Keratinocyte (primary cell): Measurements from ENCODE around the gene SHD. TPM values are rescaled to one million over a fixed set of nuclear protein-coding genes. Genes with fewer than 3 reads are reported as not detected.

ENCODE experiments used
- DNase-seq: peaks from one replicate; pipeline ENCODE4 v3.0.0-alpha.2; 2011; ENCODE audit warnings: low read depth, missing footprints, low spot score
- FAIRE-seq: peaks from 2 replicates; lab custom pipeline; 2011; peaks lifted over from hg19 to GRCh38; lab: Jason Lieb, UNC
- H2AFZ ChIP-seq: 2 replicates; pipeline ENCODE4 v1.6.0; 2012; ENCODE audit warnings: low read length, control low read depth, inconsistent platforms; ENCODE audit not compliant: control insufficient read depth
- H3K27ac ChIP-seq: 2 replicates; pipeline ENCODE4 v1.5.1; 2011; ENCODE audit warnings: low read length; ENCODE audit not compliant: control insufficient read depth, insufficient read depth
- H3K27me3 ChIP-seq: 3 replicates; pipeline ENCODE4 v1.6.0; 2011; ENCODE audit warnings: low read length; ENCODE audit not compliant: control insufficient read depth, insufficient read depth; ENCODE audit errors: extremely low read depth
- H3K36me3 ChIP-seq, 2 experiments: 2 replicates in 1 of 2; 3 replicates in 1 of 2; pipeline ENCODE4 v1.5.1; 2011; ENCODE audit warnings: low read length in 2 of 2, mild to moderate bottlenecking in 1 of 2; ENCODE audit not compliant: control insufficient read depth in 2 of 2, insufficient read depth in 2 of 2; ENCODE audit errors: extremely low read depth in 1 of 2
- H3K4me1 ChIP-seq: 3 replicates; pipeline ENCODE4 v1.5.1; 2011; ENCODE audit warnings: low read length; ENCODE audit not compliant: control insufficient read depth, insufficient read depth; ENCODE audit errors: extremely low read depth
- H3K4me2 ChIP-seq: 3 replicates; pipeline ENCODE4 v1.6.0; 2011; ENCODE audit warnings: low read depth, low read length; ENCODE audit not compliant: control insufficient read depth, insufficient read depth; ENCODE audit errors: extremely low read depth
- H3K4me3 ChIP-seq, 3 experiments: fragments of 200-600 bp in 1 of 3; sonication (generic) in 1 of 3; 2 replicates in 2 of 3; 3 replicates in 1 of 3; pipeline ENCODE4 v1.5.1; 2011 to 2016; ENCODE audit warnings: low read length in 3 of 3, mild to moderate bottlenecking in 3 of 3, control low read depth in 2 of 3, inconsistent platforms in 1 of 3, low read depth in 1 of 3, mixed read lengths in 1 of 3, mixed run types in 1 of 3, moderate library complexity in 1 of 3; ENCODE audit not compliant: control insufficient read depth in 2 of 3, insufficient read depth in 2 of 3; ENCODE audit errors: extremely low read depth in 1 of 3
- H3K79me2 ChIP-seq: 2 replicates; pipeline ENCODE4 v1.6.0; 2012; ENCODE audit warnings: low read length; ENCODE audit not compliant: control insufficient read depth, insufficient read depth
- H3K9ac ChIP-seq: 3 replicates; pipeline ENCODE4 v1.6.0; 2011; ENCODE audit warnings: low read length; ENCODE audit not compliant: control insufficient read depth, insufficient read depth; ENCODE audit errors: extremely low read depth
- H3K9me1 ChIP-seq: 3 replicates; pipeline ENCODE4 v1.6.0; 2011; ENCODE audit warnings: low read length; ENCODE audit not compliant: control insufficient read depth, insufficient read depth; ENCODE audit errors: extremely low read depth
- H3K9me3 ChIP-seq: 2 replicates; pipeline ENCODE4 v1.5.1; 2012; ENCODE audit warnings: low read depth, low read length; ENCODE audit not compliant: control insufficient read depth
- H4K20me1 ChIP-seq: 3 replicates; pipeline ENCODE4 v1.6.0; 2011; ENCODE audit warnings: low read length; ENCODE audit not compliant: control insufficient read depth, insufficient read depth; ENCODE audit errors: extremely low read depth
- CTCF ChIP-seq, 3 experiments: IDR thresholded peaks in 1 of 3; conservative IDR thresholded peaks in 1 of 3; optimal IDR thresholded peaks in 1 of 3; 2 replicates in 2 of 3; 3 replicates in 1 of 3; pipeline versions ENCODE3 to v1.5.1; 2011; ENCODE audit warnings: low read length in 3 of 3, mild to moderate bottlenecking in 3 of 3, moderate library complexity in 2 of 3, control low read depth in 1 of 3, inconsistent platforms in 1 of 3; ENCODE audit not compliant: insufficient read depth in 2 of 3; ENCODE audit errors: extremely low read depth in 1 of 3
- EZH2 ChIP-seq: IDR thresholded peaks from one replicate; pipeline ENCODE4 v1.6.1; 2012; ENCODE audit warnings: inconsistent platforms, mild to moderate bottlenecking, low read length, moderate library complexity
- dilution Hi-C: fragments of 300-500 bp; cut with MboI; formaldehyde crosslinking; loops from one replicate; pipeline ENCODE4 v1.7.0; 2020; ENCODE audit warnings: low sequenced_read_pairs; ENCODE audit not compliant: extremely low pct_ligation_motif_present
- polyA plus RNA-seq, 5 experiments: library from polyadenylated mRNA; depleted of rRNA in 3 of 5; stranded (reverse) in 3 of 5; stranded (forward) in 1 of 5; unstranded in 1 of 5; fragments of >200 nt; gene quantifications; 1 replicate in 1 of 5; 2 replicates in 3 of 5; 3 replicates in 1 of 5; pipeline versions ENCODE4 v1.2.1 to v1.2.3, GENCODE V29; 2011 to 2012; ENCODE audit warnings: missing spikeins in 2 of 5, low read depth in 1 of 5, low replicate concordance in 1 of 5

The SHD gene
- polyA plus RNA-seq, 1 donor (not counting 4 experiments of a cell fraction or from before 2014, with no cell fraction given), result not detected

- FAIRE-seq, result no peak
- Histone ChIP-seq H3K4me1 (no peaks in the 10 kb centered on the region), H3K27ac (no peak overlapping the region), H3K36me3 (peaks cover 0 to 4% of the 10 kb centered on the region in 2 experiments), H3K4me3 (no peak overlapping the region), H3K27me3 (no peaks in the 10 kb centered on the region), H3K9ac (no peak overlapping the region), H3K79me2 (no peaks in the 10 kb centered on the region), H2AFZ (no peak overlapping the region), H3K4me2 (no peak overlapping the region), H3K9me1 (no peaks in the 10 kb centered on the region), H3K9me3 (no peaks in the 10 kb centered on the region), H4K20me1 (no peaks in the 10 kb centered on the region)
- dilution Hi-C loops, result no loop called here
- no peak for TF ChIP-seq EZH2
- TF ChIP-seq CTCF (optimal IDR thresholded peaks at IDR 0.05 in 1 of 3, IDR thresholded peaks at IDR 0.05 in 1 of 3, conservative IDR thresholded peaks at IDR 0.05 in 1 of 3; ENCODE audit: extremely low read depth in 1 of 3, insufficient read depth in 2 of 3, low read length in 3 of 3), result no peak
- no peak for DNase-seq
Observed at GRCh38 chr19:4326215-4326836, 47.3 kb downstream of the SHD start.

- Histone ChIP-seq H3K4me3 (no peak overlapping the region), H3K27me3 (no peaks in the 10 kb centered on the region), H2AFZ (no peak overlapping the region), H3K4me2 (no peak overlapping the region), H4K20me1 (no peaks in the 10 kb centered on the region), H3K9ac (no peak overlapping the region), H3K36me3 (peaks cover 0 to 5% of the 10 kb centered on the region in 2 experiments), H3K9me1 (no peaks in the 10 kb centered on the region), H3K27ac (no peak overlapping the region), H3K79me2 (no peaks in the 10 kb centered on the region), H3K4me1 (no peaks in the 10 kb centered on the region), H3K9me3 (no peaks in the 10 kb centered on the region)
- DNase-seq, result no peak
- dilution Hi-C loops, result no loop called here
- no peak for TF ChIP-seq EZH2
- no peak for TF ChIP-seq CTCF (optimal IDR thresholded peaks at IDR 0.05 in 1 of 3, IDR thresholded peaks at IDR 0.05 in 1 of 3, conservative IDR thresholded peaks at IDR 0.05 in 1 of 3; ENCODE audit: extremely low read depth in 1 of 3, insufficient read depth in 2 of 3, low read length in 3 of 3)
- FAIRE-seq, result no peak
Observed at GRCh38 chr19:4326837-4327251, 47.8 kb downstream of the SHD start.
